ENCODE data around the gene PRDM13.

The PRDM13 gene

GRCh38 chr6:99603421-99604165 is 3.0 kb upstream of the PRDM13 start:
- no peak for DNase-seq (ENCODE audit: low read depth in 2 of 2, low spot score in 1 of 2)

- no peak for DNase-seq (ENCODE audit: low read depth in 2 of 2, low spot score in 1 of 2)
Measured at GRCh38 chr6:99604166-99605073, 2.2 kb upstream of the PRDM13 start.

GRCh38 chr6:99605074-99605734 is 1.4 kb upstream of the PRDM13 start:
- no peak for DNase-seq (ENCODE audit: low read depth in 2 of 2, low spot score in 1 of 2)

GRCh38 chr6:99605911-99606655 is 550 bp upstream of the PRDM13 start:
- DNase-seq (ENCODE audit: low read depth in 2 of 2, low spot score in 1 of 2), result no peak

- no peak for DNase-seq (ENCODE audit: low read depth in 2 of 2, low spot score in 1 of 2)
Measured at GRCh38 chr6:99607416-99608036, 893 bp downstream of the PRDM13 start.

DNA sequence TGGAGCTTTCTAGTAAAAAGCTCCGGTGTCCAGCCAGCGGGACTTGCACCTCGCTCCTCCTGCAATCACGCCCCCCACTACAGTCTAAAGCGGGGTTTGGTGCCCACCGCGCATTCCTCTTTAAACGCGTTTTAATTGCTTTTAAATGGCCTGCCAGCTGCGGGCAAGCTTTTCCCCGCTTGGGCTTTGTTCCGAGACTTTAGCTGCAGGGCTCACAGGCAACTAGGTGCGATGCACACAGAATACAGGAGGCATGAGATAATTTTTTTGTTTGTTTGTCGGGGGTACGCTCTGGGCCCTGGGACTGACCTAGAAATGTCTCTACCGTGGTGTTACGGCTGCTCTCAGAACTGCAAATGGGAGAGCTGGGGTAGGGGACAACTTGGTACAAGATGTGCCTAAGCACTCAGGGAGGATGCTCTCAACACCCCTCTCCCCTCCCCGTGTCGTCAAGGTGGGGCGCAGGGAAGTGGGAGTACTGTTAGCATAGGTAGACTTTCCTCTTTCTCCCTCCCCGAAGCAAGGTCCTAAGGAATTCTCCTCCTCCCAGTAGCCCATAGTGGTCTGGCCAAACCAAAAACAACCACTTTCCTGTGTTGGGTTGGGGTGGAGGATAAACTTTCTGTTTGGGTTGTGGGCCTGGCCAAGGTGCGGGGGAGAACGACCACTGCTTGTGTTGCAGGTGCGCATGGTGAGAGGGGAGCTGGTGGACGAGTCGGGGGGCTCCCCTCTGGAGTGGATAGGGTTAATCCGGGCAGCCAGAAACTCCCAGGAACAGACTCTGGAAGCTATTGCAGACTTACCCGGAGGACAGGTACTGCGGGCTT is 1.6 kb downstream of the PRDM13 start:
- no peak for DNase-seq (ENCODE audit: low read depth in 2 of 2, low spot score in 1 of 2)

DNA sequence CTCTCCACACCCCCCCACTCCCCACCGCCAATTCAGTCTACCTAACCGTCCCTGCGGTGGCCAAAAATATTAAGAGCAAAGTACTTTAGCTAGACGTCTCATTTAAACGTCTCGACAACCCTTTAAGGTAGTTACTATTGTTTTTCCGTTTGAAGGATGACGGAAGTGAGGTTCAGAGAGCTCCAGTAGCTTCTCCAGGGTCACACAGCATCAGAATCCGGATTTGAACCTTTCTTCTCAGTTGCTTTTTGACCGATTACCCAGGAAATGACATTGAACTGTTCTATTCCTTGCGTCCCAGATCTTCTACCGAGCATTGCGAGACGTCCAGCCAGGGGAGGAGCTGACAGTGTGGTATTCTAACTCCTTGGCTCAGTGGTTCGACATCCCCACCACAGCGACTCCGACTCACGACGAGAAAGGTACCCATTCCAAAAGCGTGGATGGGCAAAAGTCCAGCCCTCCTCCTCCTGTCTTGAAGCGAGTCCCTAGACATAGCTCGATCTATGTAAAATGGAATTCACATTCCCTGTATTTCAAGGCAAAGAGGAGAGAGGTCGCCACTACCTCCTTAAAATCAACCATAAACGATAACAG is 2.4 kb downstream of the PRDM13 start:
- no peak for DNase-seq (ENCODE audit: low read depth in 2 of 2, low spot score in 1 of 2)

DNA sequence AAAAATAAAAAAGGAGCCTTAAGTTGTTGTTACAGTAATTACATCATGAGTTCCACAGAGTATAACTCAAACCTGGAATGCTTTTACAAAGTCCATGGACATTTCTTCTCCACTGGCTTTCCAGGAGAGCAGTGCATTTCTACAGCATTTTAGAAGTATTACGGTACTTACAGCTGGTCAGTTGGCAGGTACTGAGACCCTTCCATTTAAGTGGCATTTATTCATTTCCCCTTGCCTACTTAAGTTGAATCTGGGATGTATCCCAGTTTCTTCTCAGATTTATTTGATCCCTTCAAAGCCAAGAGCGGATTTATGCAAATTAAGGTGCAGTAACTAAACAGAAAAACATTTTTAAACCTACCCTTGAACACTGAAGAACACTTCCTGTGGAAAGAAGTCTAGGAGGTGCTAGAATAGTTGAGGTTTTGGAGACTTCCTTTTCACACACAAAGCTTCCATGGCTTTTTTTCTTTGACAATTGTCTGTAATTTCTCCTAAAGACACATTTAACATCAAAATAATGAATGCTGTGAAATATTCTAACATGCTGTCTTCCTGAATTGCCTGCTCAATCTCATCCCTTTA is 3.4 kb downstream of the PRDM13 start:
- DNase-seq (ENCODE audit: low read depth in 2 of 2, low spot score in 1 of 2), result no peak

GRCh38 chr6:99611148-99611547 is 4.5 kb downstream of the PRDM13 start:
- no peak for DNase-seq (ENCODE audit: low read depth in 2 of 2, low spot score in 1 of 2)

DNA sequence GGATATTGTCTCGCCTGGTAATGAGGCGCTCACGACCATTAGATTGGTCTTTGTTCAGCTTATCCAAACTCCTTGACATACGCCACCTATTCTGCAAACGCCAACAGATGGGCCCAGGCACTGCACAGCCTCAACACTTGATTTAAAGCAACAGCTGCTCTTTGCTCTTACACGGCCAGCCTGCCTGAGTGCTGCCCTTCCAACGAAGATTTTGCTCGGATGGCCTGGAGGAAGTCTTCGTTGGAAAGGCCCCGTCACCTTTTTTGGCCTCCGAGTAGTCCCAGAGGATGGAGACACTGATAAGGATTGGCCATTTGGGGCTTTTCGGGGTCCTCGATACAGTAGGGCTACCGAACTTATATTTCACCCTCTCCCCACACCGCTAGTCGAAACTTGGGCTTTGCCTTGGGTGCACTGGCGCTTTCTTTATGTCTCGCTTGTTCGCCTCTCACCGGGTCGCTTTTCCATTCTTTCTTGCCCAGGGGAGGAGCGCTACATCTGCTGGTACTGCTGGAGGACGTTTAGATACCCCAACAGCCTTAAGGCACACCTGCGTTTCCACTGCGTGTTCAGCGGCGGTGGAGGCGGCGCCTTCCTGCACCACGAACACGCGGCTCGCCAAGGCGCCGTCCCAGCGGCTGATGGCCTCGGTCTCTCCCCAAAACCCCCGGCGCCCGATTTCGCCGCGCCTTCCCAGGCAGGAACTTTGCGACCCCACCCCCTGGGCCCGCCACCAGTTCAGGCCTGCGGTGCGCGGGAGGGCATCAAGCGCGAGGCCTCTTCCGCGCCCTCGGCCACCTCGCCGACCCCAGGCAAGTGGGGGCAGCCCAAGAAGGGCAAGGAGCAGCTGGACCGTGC is 6.1 kb downstream of the PRDM13 start:
- no peak for DNase-seq (ENCODE audit: low read depth in 2 of 2, low spot score in 1 of 2)

DNA sequence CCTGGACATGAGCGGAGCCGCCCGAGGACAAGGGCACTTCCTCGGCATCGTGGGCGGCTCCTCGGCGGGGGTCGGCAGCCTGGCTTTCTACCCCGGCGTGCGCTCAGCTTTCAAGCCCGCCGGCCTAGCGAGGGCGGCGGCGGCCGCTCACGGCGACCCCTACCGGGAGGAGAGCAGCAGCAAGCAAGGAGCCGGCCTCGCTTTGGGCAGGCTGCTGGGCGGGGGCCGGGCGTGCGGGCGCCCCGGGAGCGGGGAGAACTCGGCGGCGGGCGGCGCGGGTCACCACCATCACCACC is 6.7 kb downstream of the PRDM13 start:
- no peak for DNase-seq (ENCODE audit: low read depth in 2 of 2, low spot score in 1 of 2)

- no peak for DNase-seq (ENCODE audit: low read depth in 2 of 2, low spot score in 1 of 2)
Measured at GRCh38 chr6:99613705-99614429, 7.2 kb downstream of the PRDM13 start.

DNA sequence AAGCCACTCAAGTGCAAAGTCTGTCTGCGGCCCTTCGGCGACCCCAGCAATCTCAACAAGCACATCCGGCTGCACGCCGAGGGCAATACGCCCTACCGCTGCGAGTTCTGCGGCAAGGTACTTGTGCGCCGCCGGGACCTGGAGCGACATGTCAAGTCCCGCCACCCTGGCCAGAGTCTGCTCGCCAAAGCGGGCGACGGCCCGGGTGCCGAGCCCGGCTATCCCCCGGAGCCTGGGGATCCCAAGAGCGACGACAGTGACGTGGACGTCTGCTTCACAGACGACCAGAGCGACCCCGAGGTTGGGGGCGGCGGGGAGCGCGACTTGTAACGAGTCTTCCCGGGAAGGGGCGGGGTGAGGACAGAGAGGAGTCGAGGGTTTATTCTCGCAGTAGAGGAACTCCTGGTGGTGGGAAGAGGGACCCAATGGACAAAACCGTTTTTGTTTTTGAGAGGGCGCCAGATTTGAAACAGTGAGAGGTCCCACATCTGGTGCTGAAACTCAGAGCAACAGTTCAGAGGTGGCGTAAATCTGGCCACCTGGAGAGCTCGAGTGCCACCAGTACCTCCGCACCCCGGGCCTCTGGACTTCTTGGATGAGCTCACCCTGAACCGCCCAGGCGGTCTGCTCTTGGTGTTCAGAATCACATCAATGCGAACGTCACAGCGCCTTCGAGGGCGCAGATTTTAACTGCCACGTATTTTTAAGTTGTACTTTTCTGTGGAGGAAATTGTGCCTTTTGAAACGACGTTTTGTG is 8.0 kb downstream of the PRDM13 start:
- DNase-seq (ENCODE audit: low read depth in 2 of 2, low spot score in 1 of 2), result no peak

DNA sequence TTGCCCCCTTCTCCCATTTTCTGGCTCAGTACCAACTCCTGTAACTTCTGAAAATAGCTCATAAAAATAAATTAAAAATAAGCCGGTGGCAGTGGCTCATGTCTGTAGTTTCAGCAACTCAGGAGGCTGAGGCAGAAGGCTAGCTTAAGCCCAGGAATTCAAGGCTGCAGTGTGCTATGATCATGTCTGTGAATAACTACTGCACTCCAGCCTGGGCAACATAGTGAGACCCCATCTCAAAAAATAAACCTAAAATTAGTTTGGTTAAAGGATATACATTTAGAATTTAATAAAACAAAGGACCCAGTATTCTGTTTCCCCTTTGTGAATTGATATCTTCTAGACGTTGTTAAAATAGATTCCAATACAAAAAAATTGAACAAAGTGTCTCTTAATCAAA is 10.5 kb downstream of the PRDM13 start:
- no peak for DNase-seq (ENCODE audit: low read depth in 2 of 2, low spot score in 1 of 2)

DNA sequence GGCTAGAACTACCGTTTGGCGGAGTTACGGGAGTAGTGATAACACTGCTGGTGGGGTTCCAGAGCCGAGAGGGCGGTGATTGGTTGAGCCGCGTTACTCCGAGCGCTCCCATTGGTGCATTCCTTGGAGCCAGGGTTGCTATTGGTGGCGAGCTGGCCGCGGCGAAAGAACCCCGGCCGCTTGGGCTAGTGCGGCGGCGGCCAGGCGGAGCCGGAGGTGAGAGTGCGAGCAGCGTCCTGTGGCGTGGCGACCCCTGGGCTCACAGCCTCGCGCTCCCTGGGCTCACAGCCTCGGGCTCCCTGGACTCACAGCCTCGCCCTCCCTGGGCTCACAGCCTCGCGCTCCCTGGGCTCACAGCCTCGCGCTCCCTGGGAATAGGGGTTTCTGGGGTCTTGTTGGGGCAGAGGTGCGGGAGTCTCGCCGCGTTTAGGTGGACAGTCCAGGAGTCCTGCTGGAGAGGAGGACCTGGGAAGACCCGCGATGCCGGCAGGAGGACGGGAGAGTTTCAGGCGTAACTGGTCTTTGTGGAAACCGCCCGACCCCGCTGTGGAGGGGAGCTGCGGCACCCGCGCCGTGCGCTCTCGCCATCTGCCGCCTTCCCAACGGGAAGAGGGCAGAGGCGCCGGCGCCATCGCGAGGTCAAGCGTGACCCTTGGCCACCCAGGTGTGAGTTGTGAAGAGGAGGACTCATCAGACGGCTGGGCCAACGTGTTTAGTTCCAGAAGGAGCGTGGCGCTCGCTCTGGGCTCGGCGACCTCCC is 12.2 kb downstream of the PRDM13 start:
- DNase-seq (ENCODE audit: low read depth in 2 of 2, low spot score in 1 of 2), result no peak

- no peak for DNase-seq (ENCODE audit: low read depth in 2 of 2, low spot score in 1 of 2)
Measured at GRCh38 chr6:99619409-99619762, 12.8 kb downstream of the PRDM13 start.
